GM12872 (cell line): ENCODE data around the gene STOML2.

Experiments used
- CTCF ChIP-seq: IDR thresholded peaks from 3 replicates; pipeline ENCODE4 v1.5.1; 2011; ENCODE audit warnings: low read depth, mild to moderate bottlenecking, low read length, moderate library complexity; ENCODE audit not compliant: insufficient read depth

STOML2 gene

GRCh38 chr9:35060548-35061207, 42.3 kb downstream of the STOML2 start:
- TF ChIP-seq CTCF, result no peak

- no peak for TF ChIP-seq CTCF
Measured at GRCh38 chr9:35059438-35059837, 43.5 kb downstream of the STOML2 start.

- no peak for TF ChIP-seq CTCF
Measured at GRCh38 chr9:35057271-35057620, 45.7 kb downstream of the STOML2 start.

- TF ChIP-seq CTCF, result no peak
Measured at GRCh38 chr9:35056571-35057270, 46.2 kb downstream of the STOML2 start.

- TF ChIP-seq CTCF, result no peak
Measured at GRCh38 chr9:35054871-35055644, 47.9 kb downstream of the STOML2 start.

GRCh38 chr9:35054185-35054835, 48.6 kb downstream of the STOML2 start:
- no peak for TF ChIP-seq CTCF
